Right ventricle myocardium inferior (tissue), 1 donor: Measurements from ENCODE around the gene ADARB2. TPM values are rescaled to one million over a fixed set of nuclear protein-coding genes. Genes with fewer than 3 reads are reported as not detected.

Source experiments
- ATAC-seq: fragments of 200-7000 bp; cut with Tn5 transposase; one replicate; pipeline ENCODE4 v1.9.1; 2020; ENCODE audit warnings: mild to moderate bottlenecking, moderate library complexity
- DNase-seq: peaks from one replicate; pipeline ENCODE4 v3.0.0; 2021; ENCODE audit errors: missing footprints
- intact Hi-C: fragments of 100-400 bp; cut with DNase I; formaldehyde crosslinking; loops from one replicate; pipeline ENCODE4 v1.11.0; 2022
- total RNA-seq: library from RNA; stranded (reverse); fragmentation: NEBNext Ultra II Directional; extraction: Animal tissue kit (Norgen Biotek cat#: 25700); gene quantifications from one replicate; pipeline ENCODE4 v1.2.1, GENCODE V29; 2021
- donor health status: DM: no; HTN: yes; CAD: no; lungs with severe emphysema.

Gene ADARB2
- total RNA-seq, 1 donor from 2014 or later: 0.19 TPM

DNA sequence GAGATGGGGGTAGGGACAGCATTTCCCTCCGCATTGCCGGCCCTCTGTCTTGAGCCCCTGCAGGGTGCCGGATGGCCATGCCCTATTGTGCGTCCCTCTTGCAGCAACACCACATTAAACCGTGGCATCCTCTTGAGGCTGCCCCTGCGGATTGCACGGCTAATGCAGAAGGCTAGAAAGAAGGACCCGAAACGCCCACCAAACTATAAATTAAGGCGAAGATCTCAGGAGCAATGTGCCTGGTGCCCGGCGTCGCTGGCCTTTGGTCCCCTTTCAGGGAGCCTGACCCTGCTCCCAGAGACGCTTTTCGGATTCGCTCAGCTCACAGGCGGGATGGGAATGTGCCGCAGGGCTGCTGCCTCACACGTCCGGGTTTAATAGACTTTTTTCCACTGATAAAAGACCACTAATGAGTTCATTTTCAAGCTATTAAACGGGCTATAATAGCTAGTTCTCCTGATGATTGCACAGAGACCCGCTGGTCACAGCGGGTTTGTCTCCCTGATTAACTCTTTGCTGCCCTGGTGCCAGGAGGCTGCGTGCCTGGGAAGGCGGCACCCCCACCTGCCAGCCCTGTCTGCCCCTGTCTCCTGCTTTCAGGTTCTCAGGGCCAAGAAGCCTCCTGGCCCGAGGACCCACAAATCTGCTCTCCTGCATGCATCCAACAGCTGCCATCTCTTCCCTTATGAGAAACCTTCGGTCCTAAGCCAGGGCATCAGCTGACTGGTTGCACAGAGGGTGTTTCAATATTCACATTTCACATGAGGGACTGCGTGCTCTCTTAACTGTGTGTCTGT is 128.3 kb downstream of the ADARB2 start:
- intact Hi-C loops: no loop called here
- no peak for ATAC-seq
- no peak for DNase-seq

DNA sequence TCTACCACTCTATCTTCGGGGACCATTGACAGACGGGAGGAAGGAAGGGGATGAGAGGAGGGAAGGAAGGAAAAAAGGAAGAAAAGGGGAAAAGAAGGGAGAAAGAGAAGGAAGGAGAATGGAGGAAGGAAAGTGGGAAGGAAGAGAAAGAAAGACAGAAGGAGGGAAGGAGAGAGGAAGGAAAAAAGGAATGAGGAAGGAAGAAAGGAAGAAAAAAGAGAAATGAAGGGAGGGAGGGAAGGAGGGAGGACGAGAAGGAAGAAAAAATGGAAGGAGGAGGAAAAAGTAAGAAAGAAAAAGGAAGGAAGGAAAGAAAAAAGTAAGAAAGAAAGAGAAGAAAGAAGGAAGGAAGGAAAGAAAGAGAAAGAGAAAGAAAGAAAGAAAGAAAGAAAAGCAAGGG is 128.9 kb downstream of the ADARB2 start:
- no peak for DNase-seq
- intact Hi-C loops: no loop called here
- ATAC-seq: no peak

- ATAC-seq: no peak
- intact Hi-C loops: no loop called here
- DNase-seq: no peak
Observed at GRCh38 chr10:1607466-1607865, 129.9 kb downstream of the ADARB2 start.

DNA sequence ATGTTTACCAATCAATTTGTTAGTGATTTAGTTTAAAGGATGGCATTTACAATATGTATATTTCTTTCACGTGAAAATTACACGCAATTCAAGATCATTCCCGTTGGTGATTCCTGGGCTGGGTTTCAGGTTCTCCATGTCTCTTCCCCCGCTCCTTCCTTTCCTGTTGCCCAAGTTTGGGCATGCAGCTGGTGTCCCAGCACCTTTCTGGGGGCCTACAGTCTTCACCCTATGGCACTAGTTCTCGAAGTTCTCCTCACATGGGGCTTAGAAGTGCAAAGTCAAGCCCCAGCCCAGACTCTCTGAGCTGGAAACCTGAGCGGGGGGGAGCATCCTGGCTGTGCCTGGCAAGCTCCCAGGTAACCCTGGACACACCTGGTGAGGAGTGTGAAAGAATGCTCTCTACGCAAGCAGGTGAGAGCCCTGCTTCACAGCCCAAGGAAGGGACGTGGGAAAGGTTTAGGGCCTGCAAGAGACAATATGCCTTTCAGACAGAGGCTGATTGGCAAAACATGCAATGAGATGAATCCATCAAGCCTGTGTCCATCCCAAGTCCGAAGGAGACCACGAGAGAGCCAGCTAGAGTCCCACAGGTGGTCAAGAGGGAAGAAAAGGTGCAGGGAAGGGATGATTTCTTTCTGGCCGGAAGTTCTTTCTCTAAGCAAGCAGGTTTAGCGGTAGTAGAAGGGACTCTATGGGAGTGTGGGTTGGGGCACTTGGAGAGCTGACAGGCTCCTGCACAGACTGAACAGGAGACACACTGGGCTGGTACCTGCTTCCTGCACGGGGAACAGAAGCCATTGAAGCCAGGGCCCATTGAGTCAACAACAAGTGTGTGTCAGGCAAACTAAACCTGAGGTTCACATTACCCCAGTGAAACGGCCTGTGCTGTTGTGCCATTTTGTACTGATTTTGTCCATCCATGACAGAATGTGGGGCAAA is 131.1 kb downstream of the ADARB2 start:
- intact Hi-C loops: no loop called here
- DNase-seq (no peak), ATAC-seq (no peak)

GRCh38 chr10:1605121-1605520 is 132.2 kb downstream of the ADARB2 start:
- DNase-seq (no peak), ATAC-seq (no peak)
- intact Hi-C loops: no loop called here

GRCh38 chr10:1604246-1604645 is 133.1 kb downstream of the ADARB2 start:
- ATAC-seq: no peak
- intact Hi-C loops: no loop called here
- no peak for DNase-seq

DNA sequence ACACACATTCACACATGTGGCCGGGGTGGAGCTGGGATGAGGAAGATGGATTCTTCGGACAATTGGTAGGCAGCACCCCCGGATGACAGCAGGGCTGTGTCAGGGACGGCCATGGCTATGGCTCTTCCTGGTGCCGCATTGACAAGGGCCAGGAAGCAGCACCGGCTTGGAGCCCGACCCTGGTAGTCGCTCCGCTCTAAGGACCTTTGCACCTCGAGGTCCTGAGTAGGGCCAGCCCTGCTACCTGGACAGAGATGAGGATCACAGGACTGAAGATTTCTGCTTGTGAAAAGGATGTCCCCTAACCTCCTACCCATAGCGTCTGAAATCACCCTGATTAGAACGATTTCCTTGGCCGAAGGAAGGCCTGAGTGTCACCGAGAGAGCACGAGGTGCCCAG is 134.1 kb downstream of the ADARB2 start:
- ATAC-seq: no peak
- DNase-seq: no peak
- intact Hi-C loops: no loop called here

GRCh38 chr10:1602037-1602484 is 135.3 kb downstream of the ADARB2 start:
- DNase-seq (no peak), ATAC-seq (no peak)
- intact Hi-C loops: no loop called here

GRCh38 chr10:1601406-1601805 is 135.9 kb downstream of the ADARB2 start:
- no peak for DNase-seq
- intact Hi-C loops: no loop called here
- no peak for ATAC-seq

GRCh38 chr10:1600861-1601260 is 136.5 kb downstream of the ADARB2 start:
- no peak for DNase-seq
- ATAC-seq: no peak
- intact Hi-C loops: no loop called here

DNA sequence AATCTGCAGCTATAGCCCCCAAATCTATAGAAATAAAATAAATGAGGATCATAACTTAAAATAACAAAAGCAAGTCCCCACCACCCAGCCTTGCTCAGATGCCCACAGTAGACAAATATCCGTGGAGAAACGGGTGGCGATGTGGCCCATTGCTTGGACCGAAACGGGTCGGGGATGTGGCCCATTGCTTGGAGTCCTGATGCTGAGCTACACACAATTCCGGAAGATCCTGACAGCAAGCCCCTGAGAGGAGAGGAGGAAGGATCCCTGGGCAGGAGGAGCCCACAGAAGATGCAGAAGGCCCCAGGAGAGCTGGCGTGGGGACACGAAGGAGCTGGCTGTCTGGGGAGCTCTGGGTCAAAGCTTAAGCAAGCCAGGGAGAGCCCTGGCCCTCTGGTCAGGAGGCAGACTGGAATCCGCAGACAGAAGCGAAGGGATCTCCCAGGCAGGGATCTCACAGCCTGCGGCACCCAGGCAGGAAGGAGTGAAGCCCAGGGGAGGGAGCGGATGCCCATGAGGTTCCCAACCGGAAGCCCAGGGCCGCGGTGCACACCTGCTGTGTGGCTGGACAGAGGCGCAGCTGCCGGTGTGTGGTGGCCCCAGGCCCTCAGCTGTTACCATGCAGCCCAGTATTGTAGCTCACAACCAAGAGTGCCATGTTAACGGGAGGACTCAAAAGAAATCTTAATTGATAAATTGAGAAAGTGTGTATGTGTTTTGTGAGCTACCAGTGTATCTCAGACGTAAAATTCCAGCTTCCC is 138.8 kb downstream of the ADARB2 start:
- intact Hi-C loops: no loop called here
- DNase-seq (no peak), ATAC-seq (no peak)

- no peak for ATAC-seq
- no peak for DNase-seq
- intact Hi-C loops: no loop called here
Observed at GRCh38 chr10:1597370-1598146, 139.8 kb downstream of the ADARB2 start.

DNA sequence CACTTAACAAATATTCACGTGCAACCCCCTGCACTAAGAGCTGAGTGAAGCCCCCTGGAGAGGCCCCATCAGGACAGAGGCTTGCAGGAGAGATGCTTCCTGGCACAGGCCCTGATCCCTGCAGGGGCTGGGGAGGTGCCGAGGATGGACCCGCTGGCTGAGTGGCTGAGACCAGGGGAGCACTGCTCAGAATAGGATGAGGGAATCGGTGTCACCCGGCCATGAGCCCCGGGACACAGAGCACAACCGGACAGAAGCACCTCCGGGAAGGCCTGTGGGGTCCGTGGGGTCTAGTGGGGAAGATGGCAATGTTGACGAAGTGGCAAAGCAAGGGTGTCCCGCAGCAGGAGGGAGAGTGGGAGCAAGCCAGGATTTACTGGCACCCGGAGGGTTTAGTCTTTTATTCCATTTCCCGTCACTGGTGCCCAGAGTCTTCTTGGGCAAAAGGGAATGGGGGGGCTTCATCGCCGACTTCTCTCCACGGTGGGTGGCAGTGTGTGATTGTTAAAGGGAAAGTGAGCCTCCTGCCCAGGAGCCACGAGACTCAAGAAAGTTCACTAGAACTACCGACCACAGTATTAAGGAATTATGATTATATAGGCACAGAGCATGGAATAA is 140.7 kb downstream of the ADARB2 start:
- no peak for ATAC-seq
- intact Hi-C loops: no loop called here

GRCh38 chr10:1595726-1596125 is 141.6 kb downstream of the ADARB2 start:
- intact Hi-C loops: no loop called here
- ATAC-seq (no peak), DNase-seq (no peak)

More for the DNA sequence above, 140.7 kb downstream of the ADARB2 start:
- no peak for DNase-seq

- ATAC-seq (no peak), DNase-seq (no peak)
- intact Hi-C loops: no loop called here
Observed at GRCh38 chr10:1595242-1595600, 142.1 kb downstream of the ADARB2 start.

GRCh38 chr10:1594372-1595241 is 142.7 kb downstream of the ADARB2 start:
- DNase-seq (no peak), ATAC-seq (no peak)
- intact Hi-C loops: no loop called here

DNA sequence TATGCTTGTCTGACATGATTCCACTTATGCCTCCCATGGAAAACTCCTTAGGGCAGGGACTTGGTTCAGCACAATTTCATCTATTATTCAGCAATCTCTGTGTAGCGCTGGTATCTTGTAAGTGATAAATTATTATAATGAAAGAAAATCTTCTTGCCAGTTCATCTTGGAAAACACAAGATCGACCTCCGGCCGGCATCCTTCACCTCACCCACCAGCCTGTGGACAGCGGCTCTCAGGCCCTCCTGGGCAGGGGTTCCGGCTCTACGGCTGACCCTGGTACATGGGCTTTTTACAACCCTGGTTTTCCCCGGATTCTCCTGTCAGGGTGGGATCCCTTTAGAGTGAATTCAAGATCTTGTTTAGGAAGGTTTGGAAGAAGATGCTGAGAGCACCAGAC is 145.6 kb downstream of the ADARB2 start:
- DNase-seq: no peak
- ATAC-seq: no peak
- intact Hi-C loops: no loop called here
